ENCODE data around the gene L3MBTL2.
"Not testable (repeated sequence)": the region's sequence is repeated elsewhere in the genome, so short reads cannot be mapped to it uniquely, and the experiment has no call there.

Gene L3MBTL2

DNA sequence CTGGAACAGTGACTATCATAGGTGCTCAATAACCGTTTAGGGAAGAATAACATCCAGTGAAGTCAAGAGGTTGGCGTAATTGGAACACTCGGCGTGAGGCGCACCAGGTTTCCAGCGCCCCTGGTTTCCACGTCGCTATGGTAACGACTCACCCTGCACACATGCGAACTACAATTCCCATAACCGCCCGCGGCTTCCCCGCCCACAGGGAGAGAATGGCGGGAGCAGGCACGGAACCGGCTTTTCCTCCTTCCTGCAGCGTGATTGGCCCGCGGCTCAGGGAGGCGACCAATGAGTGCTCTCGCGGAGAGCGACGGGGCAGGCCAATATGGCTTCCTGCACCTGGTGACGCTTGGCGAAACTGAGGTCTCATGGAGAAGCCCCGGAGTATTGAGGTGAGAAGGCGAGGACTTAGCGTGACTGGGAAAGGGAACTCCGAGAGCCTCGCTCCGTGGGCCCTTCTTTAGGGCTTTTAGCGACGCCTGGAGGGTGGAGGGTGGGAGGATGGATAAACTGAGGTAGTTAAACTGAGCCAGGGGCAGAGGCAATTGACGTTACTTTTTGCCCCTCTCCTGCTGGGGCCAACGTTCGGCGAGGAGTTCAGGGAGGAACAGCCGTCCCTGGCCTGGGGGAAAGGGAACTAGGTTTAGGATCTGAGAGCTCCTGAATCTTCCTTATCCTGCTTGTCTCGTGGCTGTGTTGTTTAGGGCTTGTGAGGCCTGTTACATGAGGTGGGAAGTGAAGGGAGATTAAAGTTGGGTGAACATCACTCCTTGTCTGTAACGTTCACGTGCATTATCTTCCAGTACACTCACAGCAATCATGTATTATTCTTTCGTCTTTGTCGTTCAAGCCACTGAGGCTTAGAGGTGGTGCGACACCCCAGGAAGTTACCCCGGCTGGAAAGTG lies at the start of gene L3MBTL2:
TSS of gene L3MBTL2 (plus strand) at position 321 of the 909 bp plus-strand sequence. CDS start at position 372, 51 bp downstream.
- peak; percentile 95 for DNase-seq

DNA sequence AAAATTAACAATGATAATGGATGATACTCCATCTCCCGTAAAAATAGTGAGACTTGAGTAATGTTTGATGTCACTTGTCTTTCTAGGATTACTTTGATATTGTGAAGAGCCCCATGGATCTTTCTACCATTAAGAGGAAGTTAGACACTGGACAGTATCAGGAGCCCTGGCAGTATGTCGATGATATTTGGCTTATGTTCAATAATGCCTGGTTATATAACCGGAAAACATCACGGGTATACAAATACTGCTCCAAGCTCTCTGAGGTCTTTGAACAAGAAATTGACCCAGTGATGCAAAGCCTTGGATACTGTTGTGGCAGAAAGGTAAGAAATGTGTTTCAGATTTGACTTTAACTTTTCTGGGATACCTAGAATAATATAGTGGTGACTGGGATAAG lies 48.0 kb upstream of the L3MBTL2 start:
- DNase-seq, result no peak

DNA sequence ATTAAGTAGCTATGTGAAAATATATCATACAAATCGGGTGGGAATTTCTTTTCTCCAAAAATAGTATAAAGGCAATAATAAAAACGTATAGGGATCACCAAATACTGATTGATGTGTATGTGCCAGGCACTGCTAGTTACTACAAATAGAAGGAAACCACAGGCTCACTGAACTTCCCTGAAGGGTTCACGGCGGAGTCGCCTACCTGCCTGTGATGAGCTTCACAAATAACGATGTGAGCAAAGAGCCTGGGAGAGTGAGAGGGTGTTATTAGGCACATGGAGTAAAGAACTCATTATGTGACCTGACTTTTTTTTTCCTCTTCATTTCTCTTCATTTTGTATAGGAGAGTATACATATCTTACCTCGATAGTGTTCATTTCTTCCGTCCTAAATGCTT lies 36.0 kb upstream of the L3MBTL2 start:
- DNase-seq, result no peak

DNA sequence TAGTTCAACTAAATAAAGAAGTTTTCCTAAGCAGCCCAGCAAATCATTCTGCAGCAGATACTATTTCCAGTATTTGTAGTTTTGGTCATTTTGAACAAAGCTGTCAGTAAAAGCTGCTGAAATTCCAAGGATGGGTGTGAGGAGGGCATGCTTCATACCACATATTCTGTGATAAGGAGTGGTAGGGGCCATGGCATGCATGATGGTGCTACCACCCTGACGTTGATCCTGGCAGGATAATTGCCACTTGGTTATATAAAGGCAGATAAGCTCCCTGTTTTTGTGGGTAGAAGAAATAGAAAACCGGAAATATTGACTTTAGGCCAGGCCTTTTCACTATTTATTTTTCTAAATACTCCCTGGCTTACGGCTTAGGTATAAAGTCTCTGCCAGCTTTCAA lies 33.1 kb upstream of the L3MBTL2 start:
- no peak for DNase-seq

DNA sequence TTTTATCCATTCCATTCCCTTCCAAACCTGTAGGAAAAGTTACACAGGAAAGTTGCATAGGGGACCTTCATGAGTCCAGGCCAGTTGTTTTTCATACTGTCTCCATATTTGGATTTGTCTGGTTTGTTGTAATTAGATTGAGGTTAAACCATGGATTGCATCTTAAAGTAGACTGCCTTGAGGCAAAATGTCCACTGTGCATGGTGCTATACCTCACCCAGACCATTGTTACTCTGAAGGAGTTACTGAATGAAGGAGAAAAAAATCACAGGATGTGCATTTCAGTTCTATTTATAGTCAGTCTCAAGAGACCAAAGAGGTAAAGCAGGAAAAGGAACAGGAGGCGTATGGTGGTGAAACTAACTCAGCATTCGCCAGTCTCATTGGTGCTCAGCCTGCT lies 29.6 kb upstream of the L3MBTL2 start:
- DNase-seq, result no peak

DNA sequence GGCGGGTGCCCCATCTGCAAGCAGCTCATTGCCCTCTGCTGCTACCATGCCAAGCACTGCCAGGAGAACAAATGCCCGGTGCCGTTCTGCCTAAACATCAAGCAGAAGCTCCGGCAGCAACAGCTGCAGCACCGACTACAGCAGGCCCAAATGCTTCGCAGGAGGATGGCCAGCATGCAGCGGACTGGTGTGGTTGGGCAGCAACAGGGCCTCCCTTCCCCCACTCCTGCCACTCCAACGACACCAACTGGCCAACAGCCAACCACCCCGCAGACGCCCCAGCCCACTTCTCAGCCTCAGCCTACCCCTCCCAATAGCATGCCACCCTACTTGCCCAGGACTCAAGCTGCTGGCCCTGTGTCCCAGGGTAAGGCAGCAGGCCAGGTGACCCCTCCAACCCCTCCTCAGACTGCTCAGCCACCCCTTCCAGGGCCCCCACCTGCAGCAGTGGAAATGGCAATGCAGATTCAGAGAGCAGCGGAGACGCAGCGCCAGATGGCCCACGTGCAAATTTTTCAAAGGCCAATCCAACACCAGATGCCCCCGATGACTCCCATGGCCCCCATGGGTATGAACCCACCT lies 28.0 kb upstream of the L3MBTL2 start:
- no peak for DNase-seq

DNA sequence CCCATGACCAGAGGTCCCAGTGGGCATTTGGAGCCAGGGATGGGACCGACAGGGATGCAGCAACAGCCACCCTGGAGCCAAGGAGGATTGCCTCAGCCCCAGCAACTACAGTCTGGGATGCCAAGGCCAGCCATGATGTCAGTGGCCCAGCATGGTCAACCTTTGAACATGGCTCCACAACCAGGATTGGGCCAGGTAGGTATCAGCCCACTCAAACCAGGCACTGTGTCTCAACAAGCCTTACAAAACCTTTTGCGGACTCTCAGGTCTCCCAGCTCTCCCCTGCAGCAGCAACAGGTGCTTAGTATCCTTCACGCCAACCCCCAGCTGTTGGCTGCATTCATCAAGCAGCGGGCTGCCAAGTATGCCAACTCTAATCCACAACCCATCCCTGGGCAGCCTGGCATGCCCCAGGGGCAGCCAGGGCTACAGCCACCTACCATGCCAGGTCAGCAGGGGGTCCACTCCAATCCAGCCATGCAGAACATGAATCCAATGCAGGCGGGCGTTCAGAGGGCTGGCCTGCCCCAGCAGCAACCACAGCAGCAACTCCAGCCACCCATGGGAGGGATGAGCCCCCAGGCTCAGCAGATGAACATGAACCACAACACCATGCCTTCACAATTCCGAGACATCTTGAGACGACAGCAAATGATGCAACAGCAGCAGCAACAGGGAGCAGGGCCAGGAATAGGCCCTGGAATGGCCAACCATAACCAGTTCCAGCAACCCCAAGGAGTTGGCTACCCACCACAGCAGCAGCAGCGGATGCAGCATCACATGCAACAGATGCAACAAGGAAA lies 27.3 kb upstream of the L3MBTL2 start:
- no peak for DNase-seq

DNA sequence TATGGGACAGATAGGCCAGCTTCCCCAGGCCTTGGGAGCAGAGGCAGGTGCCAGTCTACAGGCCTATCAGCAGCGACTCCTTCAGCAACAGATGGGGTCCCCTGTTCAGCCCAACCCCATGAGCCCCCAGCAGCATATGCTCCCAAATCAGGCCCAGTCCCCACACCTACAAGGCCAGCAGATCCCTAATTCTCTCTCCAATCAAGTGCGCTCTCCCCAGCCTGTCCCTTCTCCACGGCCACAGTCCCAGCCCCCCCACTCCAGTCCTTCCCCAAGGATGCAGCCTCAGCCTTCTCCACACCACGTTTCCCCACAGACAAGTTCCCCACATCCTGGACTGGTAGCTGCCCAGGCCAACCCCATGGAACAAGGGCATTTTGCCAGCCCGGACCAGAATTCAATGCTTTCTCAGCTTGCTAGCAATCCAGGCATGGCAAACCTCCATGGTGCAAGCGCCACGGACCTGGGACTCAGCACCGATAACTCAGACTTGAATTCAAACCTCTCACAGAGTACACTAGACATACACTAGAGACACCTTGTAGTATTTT lies 26.6 kb upstream of the L3MBTL2 start:
- no peak for DNase-seq

DNA sequence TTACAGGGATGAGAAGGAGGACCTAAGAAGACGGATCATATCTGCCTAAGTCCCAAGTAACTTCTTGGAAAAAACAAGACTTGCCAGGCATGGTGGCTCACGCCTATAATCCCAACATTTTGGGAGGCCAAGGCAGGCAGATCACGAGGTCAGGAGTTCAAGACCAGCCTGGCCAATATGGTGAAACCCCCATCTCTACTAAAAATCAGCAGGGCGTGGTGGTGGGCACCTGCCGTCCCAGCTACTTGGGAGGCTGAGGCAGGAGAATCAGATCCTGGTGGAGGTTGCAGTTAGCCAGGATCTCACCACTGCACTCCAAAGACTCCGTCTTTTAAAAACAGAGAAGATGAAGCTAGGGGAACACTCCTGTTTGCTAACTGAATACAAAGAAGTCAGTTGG lies 24.8 kb upstream of the L3MBTL2 start:
- DNase-seq, result not testable (repeated sequence)

DNA sequence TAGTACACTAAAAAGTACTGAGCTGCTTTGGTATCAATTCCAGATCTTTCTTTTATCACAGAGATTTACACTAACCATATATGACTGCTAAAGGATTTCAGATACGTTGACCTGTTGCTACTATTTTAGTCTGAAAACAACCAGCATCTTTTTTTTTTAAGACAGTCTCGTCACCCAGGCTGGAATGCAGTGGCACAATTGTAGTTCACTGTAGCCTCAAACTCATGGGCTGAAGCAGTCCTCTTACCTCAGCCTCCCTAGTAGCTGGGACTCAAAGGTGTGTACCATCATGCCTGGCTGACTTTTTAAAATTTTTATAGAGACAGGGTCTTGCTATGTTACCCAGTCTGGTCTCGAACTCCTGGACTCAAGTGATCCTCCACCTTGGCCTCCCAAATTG lies 24.2 kb upstream of the L3MBTL2 start:
- no peak for DNase-seq

DNA sequence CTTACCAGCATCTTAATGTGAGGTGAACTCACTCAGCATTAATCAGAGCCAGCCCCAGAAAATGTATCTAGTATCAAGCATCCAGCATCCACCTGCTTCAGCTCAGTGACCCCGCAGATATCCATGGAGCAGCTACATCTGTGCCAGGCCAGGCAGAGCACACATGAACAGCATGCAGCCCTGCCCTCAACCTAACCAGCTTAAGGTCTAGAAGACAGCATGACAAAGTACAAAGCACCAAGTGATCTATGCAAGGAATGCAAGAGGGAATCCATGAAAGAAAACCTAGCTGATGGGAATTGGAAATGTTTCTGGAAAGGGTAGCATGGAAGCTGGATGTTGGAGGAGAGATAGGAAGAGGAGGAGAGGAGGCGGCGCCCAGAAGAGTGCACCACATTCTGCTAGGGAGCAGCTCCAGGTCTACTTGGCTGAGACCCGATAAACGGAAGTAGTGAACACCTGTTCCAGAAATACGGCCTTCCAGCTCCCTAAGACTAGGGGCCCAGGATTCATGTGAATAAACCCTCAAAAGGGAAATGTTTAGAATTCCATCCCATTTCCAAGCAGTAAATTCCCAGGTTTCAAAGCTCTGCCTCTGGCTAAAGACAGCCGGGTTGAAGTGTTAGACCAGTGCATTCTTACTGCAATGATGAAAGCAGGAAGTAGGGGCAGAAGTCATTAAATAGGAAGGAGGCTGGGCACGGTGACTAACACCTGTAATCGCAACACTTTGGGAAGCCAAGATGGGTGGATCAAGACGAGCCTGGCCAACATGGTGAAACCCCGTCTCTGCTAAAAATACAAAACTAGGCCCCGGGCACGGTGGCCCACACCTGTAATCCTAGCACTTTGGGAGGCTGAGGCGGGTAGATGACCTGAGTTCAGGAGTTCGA lies 23.5 kb upstream of the L3MBTL2 start:
- no peak for DNase-seq

DNA sequence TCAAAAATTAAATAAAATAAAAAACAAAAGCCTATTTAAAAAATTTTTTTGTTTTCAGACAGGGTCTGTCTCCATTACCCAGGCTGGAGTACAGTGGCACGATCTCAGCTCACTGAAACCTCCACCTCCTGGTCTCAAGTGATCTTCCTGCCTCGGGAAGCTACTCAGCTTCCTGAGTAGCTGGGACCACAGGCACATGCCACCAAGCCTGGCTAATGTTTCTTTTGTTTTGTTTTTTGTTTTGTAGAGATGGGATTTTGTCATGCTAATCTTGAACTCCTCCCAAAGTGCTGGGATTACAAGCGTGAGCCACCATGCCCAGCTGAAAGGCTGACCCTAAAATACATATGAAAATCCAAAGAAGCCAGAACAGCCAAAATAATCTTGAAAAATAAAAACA lies 20.4 kb upstream of the L3MBTL2 start:
- DNase-seq, result no peak

DNA sequence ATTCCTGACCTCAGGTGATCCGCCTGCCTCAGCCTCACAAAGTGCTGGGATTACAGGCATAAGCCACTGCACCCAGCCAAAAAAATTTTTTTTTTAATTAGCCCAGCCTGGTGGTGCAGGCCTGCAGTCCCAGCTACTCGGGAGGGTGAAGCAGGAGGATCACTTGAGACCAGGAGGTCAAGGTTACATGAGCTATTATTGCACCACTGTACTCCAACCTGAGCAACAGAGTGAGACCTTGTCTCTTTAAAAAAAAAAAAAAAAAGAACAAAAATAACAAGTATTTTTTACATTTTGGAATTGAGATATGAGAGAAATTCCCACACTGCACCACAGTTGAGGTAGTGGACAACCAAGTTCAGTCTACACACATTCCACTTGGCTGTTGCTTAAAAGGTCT lies 13.6 kb upstream of the L3MBTL2 start:
- no peak for DNase-seq

DNA sequence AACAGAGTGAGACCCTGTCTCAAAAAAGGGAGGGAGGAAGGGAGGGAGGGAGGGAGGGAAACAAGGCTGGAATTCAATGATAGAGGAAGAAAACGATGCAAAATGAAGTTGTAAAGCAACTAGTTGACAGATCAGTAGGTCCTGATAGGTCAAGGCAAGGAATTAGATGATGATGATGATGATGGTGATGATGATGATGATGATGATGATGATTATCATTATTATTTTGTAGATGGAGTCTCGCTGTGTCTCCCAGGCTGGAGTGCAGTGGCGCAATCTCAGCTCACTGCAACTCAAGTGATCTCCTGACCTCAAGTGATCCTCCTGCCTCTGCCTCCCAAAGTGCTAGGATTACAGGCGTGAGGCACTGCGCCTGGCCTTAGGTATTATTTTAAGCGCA lies 11.3 kb upstream of the L3MBTL2 start:
- no peak for DNase-seq

DNA sequence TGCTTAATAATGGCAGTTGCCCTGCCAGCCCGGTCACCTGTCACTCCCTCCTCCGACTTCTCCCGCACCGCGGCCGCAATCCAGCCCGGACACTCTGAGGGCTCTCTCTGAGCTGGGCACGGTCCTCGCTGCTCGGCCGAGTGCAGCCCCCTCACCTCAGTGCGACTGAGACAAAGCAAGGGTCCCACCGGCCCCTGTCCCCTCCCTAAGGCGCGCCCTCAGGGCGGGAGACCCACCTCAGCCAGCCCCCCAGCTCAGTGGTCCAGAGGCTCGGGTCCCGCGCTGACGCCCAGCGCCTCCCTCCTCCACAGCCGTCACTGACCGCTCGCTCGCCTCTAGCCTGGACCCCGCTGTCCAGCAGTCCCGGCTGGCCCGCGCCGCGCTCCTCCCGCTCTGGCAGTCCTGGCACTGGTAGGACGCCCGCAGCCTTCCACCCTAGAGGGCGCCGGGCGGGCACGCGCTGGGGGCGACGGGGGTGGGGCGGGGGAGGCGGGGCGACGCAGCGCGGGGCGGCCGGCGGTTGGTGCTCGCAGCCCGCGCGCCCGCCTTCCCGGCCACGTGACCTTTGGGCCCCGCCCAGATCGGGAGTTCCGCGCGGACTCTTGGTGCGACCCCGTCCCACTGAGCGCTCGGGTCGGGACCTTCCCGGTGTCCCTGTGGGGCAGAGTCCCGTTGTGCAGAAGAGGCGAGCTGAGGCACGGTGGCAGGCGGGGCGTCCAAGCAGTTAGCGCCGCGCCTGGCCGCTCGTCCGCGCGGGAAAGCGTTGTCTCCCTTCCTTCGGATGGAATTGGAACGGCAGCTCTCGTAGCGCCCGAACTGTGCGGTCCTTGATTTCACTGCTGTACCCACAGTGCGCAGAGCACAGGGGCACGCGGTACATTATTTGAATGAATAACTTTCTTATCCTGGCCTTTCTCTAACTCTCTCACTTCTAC lies 7.8 kb upstream of the L3MBTL2 start:
- DNase-seq, result peak; percentile 92

DNA sequence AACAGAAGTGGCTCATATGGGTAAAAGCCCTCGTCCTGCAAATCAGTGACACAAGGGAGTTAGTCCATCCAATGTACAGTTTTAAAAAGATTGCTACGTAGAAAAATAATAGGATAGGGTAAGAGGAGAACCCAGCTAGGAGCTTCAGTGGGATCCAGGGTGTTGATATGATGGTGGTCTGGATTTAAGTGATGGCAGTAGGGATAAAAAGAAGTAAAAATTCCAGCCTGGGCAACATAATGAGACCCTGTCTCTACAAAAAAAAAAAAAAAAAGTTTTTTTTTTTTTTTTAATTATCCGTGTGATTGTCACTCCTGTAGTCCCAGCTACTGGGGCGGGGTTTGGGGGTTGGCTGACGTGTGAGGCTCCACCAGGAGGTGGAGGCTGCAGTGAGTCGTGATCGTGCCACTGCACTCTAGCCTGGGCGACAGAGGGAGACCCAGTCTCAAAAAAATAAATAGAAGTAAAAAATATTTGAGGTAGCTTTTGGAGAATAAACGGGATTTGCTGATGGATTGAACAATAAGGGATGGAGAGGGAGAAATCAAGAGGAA lies 7.0 kb upstream of the L3MBTL2 start:
- peak; percentile 47 for DNase-seq

DNA sequence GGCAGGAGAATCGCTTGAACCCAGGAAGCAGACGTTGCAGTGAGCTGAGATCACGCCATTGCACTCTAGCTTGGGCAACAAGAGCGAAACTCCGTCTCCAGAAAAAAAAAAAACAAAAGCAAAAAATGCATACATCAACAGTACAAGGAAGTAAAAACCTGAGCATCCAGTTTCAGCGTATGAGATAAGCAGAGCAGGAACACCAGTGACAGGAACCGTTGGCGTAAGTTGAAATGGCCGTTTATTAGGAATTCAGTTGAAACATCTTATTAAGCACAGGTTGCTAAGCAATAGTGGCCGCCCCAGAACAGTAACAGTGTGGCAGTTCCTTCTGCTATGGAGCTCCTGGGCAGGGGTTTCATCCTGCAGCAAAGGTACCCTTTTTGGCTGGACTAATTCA lies 4.0 kb upstream of the L3MBTL2 start:
- no peak for DNase-seq

DNA sequence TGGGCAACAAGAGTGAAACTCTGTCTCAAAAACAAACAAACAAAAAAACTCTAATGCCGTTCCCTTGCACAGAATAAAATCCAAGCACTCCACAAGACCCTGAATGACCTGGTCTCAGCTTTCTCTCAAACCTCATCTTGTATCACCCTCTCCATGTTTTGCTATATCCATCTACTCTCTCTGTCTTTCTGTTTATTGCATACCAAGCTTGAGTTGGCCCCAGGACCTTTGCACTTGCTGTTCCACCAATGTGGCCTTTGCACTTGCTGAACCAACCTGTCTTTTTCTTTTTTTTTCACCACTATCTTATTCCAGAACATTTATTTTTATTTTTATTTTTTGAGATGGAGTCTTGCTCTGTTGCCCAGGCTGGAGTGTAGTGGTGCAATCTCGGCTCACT lies 2.0 kb upstream of the L3MBTL2 start:
- DNase-seq, result no peak

DNA sequence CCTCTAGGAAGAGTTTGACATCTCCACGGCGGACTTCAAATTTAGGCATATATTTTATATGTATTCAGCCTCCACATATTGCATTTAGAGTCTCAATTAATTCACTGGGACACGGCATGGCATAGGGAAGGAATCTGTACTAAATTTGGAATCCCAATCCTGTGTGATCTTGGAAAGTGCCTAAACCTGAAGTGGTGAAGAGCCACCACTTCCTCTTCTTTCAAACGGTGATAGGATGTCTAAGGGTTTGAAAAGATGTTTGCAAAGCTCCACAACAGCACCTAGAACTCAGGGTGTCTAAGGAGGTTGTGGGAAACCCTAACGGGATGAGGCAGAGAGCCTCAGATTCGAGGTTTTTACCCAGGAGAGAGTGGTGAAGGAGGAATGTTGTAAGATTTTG lies 1.0 kb upstream of the L3MBTL2 start:
- no peak for DNase-seq

DNA sequence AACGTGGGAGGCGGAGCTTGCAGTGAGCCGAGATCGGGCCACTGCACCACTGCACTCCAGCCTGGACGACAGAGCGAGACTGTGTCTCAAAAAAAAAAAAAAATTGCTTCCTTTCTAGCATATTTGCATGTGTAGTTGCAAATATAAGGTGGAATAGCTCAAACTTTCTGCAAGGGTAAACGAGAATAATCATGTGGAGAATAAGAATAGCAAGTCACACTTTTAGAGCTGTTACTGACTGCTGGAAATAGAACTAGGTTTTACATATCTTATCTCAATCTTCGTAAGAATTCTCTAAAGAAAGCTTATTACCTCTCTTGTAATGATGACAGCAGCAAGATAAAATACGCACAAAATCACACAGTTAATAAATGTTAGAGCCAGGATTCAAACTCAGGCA lies 1.6 kb downstream of the L3MBTL2 start:
- DNase-seq, result no peak

DNA sequence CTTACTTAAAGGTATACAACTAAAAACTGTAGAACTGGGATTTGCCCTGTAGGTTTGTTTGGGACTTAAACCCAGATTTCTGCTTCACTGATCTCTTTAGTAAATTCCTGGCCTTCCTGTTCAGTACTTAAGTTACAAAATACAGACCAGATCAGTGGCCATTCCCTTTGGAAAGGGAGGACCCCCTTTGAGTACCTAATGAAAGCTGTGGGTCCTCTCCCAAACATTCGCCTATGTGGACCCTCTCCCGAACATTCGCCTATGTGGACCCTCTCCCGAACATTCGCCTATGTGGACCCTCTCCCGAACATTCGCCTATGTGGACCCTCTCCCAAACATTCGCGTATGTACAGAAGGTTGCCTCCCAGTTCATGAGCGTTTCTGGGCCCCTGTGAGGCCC lies 10.3 kb downstream of the L3MBTL2 start:
- DNase-seq, result no peak
